LNCAP (cell line): ENCODE measurements around the gene INSL4.

Experiments
- TF ChIP-seq, protein P1 (sequence below): fragments of 450-650 bp; IDR thresholded peaks from 2 replicates; pipeline ENCODE4 v1.5.1; 2017; ENCODE audit warnings: mild to moderate bottlenecking

Gene INSL4

DNA sequence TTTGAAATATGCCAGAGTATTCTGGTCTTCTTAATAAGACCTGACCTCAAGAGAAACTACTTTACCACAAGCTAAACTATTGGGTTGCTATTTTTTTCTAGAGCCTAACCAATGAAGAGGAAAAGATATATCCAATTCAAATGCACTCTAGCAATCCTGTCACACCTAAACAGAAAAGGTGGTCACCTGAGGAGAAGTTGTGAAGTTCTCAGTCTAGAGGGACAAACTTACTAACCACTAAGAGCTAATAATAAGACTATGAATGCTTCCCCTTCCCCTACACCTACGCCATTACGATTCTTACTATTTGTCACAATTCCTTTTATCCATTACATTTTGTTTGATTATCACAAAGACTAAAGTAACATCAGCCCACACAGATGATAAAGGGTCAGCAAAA, 43.6 kb downstream of the INSL4 start:
- TF ChIP-seq, protein P1, sequence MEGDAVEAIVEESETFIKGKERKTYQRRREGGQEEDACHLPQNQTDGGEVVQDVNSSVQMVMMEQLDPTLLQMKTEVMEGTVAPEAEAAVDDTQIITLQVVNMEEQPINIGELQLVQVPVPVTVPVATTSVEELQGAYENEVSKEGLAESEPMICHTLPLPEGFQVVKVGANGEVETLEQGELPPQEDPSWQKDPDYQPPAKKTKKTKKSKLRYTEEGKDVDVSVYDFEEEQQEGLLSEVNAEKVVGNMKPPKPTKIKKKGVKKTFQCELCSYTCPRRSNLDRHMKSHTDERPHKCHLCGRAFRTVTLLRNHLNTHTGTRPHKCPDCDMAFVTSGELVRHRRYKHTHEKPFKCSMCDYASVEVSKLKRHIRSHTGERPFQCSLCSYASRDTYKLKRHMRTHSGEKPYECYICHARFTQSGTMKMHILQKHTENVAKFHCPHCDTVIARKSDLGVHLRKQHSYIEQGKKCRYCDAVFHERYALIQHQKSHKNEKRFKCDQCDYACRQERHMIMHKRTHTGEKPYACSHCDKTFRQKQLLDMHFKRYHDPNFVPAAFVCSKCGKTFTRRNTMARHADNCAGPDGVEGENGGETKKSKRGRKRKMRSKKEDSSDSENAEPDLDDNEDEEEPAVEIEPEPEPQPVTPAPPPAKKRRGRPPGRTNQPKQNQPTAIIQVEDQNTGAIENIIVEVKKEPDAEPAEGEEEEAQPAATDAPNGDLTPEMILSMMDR = no peak

DNA sequence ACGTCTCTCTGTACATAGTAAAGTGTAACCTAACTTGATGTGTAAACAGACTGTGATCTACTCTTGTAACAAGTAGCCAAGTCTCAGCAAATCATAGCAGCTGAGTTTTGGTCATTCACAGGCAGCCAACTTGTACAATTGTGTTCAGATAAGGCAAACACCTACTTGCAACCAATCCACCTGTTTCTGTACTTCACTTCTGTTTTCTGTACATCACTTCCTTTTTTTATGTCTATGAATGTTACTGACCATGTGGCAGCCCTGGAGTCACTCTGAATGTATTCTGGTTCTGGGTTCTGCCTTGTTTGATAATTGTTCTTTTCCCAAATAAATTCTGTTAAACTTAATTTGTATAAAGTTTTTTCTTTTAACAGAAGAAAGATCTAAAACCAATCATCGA, 47.3 kb downstream of the INSL4 start:
- TF ChIP-seq, protein P1 = no peak
